ENCODE data around the gene RRBP1. TPM values are rescaled to one million over a fixed set of nuclear protein-coding genes. Genes with fewer than 3 reads are reported as not detected.

The RRBP1 gene
- total and polyA plus RNA-seq, 9 donors, result 29.2 to 159 (median 83.8) TPM

DNA sequence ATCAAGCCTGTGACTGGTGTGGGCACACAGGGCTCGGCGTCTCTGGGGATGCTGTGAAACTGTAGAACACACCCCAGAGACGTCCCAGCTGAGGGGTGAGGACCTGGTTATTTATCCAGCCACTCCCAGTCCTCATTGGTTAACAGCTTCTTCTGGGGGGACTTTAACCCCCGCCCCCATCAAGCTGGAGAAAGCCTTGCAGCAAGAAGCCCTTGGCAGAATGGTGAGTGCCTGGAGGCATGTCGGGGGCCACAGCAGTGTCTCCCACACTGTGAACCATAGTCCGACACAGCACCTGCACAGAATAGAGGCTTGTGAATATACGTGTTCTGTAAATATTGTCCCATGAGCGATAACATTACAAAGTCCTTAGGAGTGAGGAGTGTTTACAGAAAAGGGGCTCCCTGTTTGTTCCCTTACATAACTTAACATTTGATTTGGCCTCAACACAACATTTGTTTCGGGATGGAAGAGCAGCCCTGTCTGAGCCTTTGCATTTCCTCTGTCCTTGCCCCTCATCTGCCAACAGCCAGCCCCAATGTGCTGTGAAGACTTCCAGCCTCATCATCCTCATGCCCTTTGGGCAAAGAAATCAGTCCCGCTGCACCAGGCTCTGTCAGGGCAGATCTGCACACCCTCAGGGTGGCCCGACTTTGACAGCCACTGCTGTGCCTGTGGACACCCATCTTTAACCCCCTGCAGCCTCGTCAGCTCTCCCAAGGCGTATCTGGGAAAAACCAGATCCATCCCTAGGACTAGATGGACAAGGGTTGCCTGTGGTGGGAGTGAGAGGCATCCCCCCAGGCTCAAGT lies 2.2 kb upstream of the RRBP1 start:
- no peaks in the 10 kb centered on the region for H3K36me3 ChIP-seq
- no peaks in the 10 kb centered on the region for H3K9me3 ChIP-seq
- DNase-seq, result no peak
- WGBS, 3 donors, result 79 to 81% (median 79%) methylated on average over 13 of the region's 13 CpGs
- no peak overlapping the region for H3K27ac ChIP-seq
- no peaks in the 10 kb centered on the region for H3K4me1 ChIP-seq (ENCODE audit: insufficient read depth)
- H3K27me3 ChIP-seq, result no peaks in the 10 kb centered on the region
- no peak overlapping the region for H3K4me3 ChIP-seq
- TF ChIP-seq POLR2A (IDR thresholded peaks at IDR 0.05) (no peak), EP300 (IDR thresholded peaks at IDR 0.05) (no peak)
- TF ChIP-seq, protein P1, sequence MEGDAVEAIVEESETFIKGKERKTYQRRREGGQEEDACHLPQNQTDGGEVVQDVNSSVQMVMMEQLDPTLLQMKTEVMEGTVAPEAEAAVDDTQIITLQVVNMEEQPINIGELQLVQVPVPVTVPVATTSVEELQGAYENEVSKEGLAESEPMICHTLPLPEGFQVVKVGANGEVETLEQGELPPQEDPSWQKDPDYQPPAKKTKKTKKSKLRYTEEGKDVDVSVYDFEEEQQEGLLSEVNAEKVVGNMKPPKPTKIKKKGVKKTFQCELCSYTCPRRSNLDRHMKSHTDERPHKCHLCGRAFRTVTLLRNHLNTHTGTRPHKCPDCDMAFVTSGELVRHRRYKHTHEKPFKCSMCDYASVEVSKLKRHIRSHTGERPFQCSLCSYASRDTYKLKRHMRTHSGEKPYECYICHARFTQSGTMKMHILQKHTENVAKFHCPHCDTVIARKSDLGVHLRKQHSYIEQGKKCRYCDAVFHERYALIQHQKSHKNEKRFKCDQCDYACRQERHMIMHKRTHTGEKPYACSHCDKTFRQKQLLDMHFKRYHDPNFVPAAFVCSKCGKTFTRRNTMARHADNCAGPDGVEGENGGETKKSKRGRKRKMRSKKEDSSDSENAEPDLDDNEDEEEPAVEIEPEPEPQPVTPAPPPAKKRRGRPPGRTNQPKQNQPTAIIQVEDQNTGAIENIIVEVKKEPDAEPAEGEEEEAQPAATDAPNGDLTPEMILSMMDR (IDR thresholded peaks at IDR 0.05), result no peak
- intact Hi-C loops (cut with DNase I), result loop anchor here in 3 of 4 donors (5.0 to 10.0 kb wide), 5 partner anchors 121 to 283 kb away; partner anchors contain the start of genes MGME1 (in 1 of the 3) and SNX5 (in 1 of the 3)

DNA sequence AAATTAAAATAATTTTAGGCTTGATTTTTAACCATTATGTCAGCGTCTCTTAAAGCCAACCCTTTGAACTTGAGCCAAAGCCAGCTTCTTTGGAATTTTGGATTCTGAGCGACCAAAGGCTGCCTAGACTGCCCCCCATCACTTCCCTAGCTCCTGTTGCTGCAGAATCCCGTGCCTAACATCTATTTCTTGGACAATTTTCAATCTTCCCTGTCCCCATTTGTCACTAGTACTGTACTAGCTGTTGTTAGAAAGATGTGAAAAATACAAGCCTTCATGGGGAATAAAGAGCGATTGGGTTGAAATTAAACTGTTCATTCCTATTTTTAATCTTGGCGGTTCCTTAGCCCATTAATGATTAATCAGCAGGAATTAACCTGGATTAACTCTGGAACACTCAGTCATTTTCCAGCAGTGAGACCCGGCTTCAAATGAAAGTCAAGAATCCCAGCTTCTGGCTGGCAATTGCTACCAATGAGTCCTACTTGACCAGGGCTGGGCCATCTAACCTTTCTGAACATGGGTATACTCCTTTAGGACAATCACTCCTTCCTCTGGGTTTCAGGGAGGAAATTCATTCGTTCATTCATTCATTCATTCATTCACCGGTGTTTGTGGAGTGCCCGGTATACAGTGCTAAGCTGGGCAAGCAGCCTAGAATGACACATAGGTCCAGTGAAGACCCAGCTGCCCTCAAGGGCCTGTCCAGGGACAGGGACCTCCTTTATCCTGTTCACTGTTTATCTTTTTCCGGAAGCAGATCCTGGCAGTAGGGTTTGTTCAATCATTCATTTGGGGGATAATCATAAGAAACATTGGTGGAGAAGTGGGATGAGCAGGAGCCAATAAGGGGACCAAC lies 1.4 kb upstream of the RRBP1 start:
- Histone ChIP-seq H3K27ac (no peak overlapping the region), H3K36me3 (no peaks in the 10 kb centered on the region), H3K4me1 (ENCODE audit: insufficient read depth) (no peaks in the 10 kb centered on the region), H3K27me3 (no peaks in the 10 kb centered on the region), H3K4me3 (no peak overlapping the region), H3K9me3 (no peaks in the 10 kb centered on the region)
- WGBS, 3 donors, result 73 to 81% (median 76%) methylated on average over 10 of the region's 10 CpGs
- intact Hi-C loops (cut with DNase I), result loop anchor here in 3 of 4 donors (5.0 to 10.0 kb wide), 5 partner anchors 121 to 284 kb away; partner anchors contain the start of genes MGME1 (in 1 of the 3) and SNX5 (in 1 of the 3)
- TF ChIP-seq POLR2A (IDR thresholded peaks at IDR 0.05) (no peak), EP300 (IDR thresholded peaks at IDR 0.05) (no peak)
- TF ChIP-seq, protein P1 (IDR thresholded peaks at IDR 0.05), result no peak
- DNase-seq, result no peak

DNA sequence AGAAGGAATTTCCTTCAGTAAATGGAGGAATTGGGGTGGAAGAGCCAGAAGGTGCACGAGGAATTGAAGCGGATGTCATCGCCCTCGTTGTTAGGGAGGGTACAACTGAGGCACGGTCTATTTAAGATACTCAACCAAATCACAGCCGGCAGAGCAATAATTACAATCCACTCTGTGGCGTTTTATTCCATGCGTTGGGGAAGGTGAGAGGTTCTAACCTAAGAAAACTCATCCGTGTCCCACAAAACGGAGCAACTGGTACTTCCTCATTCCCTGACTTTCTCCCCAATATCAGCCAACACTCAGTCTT lies 802 bp upstream of the RRBP1 start:
- Histone ChIP-seq H3K4me3 (peak overlapping the region; percentile 30), H3K27ac (peak overlapping the region in 1 of 2 donors; percentile 50), H3K9me3 (no peaks in the 10 kb centered on the region), H3K27me3 (no peaks in the 10 kb centered on the region), H3K36me3 (no peaks in the 10 kb centered on the region), H3K4me1 (ENCODE audit: insufficient read depth) (no peaks in the 10 kb centered on the region)
- intact Hi-C loops (cut with DNase I), result loop anchor here in 3 of 4 donors (5.0 to 10.0 kb wide), 5 partner anchors 122 to 284 kb away; partner anchors contain the start of genes MGME1 (in 1 of the 3) and SNX5 (in 1 of the 3)
- WGBS, 3 donors, result 53 to 57% (median 55%) methylated on average over 10 of the region's 10 CpGs
- TF ChIP-seq, protein P1 (IDR thresholded peaks at IDR 0.05), result no peak
- TF ChIP-seq EP300 (IDR thresholded peaks at IDR 0.05) (no peak), POLR2A (IDR thresholded peaks at IDR 0.05) (no peak)
- DNase-seq, result no peak

DNA sequence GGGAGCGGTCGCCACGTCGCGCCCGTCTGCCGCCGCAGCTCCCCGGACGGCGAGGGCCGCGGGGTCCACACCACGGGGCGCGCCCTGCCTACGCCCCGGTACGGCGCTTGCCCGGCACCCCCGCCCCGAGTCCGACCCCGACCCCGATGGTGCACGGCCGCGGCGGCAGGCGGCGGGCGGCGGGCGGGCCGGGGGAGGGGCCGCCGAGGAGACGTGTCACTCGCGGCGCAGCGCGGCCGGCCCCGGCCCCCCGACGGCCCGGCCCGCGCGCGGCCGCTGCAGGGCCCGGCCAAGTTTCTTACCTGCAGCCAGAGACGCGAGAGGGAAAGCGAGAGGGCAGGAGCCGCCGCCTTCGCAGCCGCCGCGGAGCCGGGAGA lies 328 bp downstream of the RRBP1 start:
- WGBS, 3 donors, result 0 to 1% (median 1%) methylated on average over 21 to 65 of the region's 65 CpGs
- no peak for DNase-seq
- TF ChIP-seq EP300 (IDR thresholded peaks at IDR 0.05) (no peak), POLR2A (IDR thresholded peaks at IDR 0.05) (no peak)
- TF ChIP-seq, protein P1 (IDR thresholded peaks at IDR 0.05), result no peak

More for the DNA sequence above, 328 bp downstream of the RRBP1 start:
- peak overlapping the region; percentile 35 to 84 for H3K27ac ChIP-seq
- H3K4me1 ChIP-seq (ENCODE audit: insufficient read depth), result no peaks in the 10 kb centered on the region
- H3K4me3 ChIP-seq, result peak overlapping the region; percentile 66
- no peaks in the 10 kb centered on the region for H3K9me3 ChIP-seq
- intact Hi-C loops (cut with DNase I), result loop anchor here (1.0 to 10.0 kb wide), 8 partner anchors 123 to 286 kb away; partner anchors contain the start of genes MGME1 (in 1 of the 4) and SNX5 (in 1 of the 4)
- H3K27me3 ChIP-seq, result no peaks in the 10 kb centered on the region
- no peaks in the 10 kb centered on the region for H3K36me3 ChIP-seq
